ENCODE results near the gene GULP1.
"Not testable (repeated sequence)": the region's sequence is repeated elsewhere in the genome, so short reads cannot be mapped to it uniquely, and the experiment has no call there.

Gene GULP1

GRCh38 chr2:188604579-188604978, 312.9 kb downstream of the GULP1 start:
- H3K27me3 ChIP-seq (ENCODE audit: insufficient read depth, poor library complexity, severe bottlenecking), result no peaks in the 10 kb centered on the region
- no peak overlapping the region for H3K4me3 ChIP-seq (replicated peaks; ENCODE audit: insufficient read depth, low read length)
- TF ChIP-seq GABPA (IDR thresholded peaks at IDR 0.05; ENCODE audit: low read depth) (no peak), CTCF (IDR thresholded peaks at IDR 0.05; ENCODE audit: insufficient read depth, low read length) (no peak), SPI1 (IDR thresholded peaks at IDR 0.05; ENCODE audit: borderline replicate concordance, low read depth) (no peak)
- no peak overlapping the region for H3K27ac ChIP-seq (replicated peaks)
- DNase-seq (ENCODE audit: low read depth in 1 of 2, low spot score in 1 of 2), result no peak

- not testable (repeated sequence) for H3K4me3 ChIP-seq (replicated peaks; ENCODE audit: insufficient read depth, low read length); H3K27me3 ChIP-seq (ENCODE audit: insufficient read depth, poor library complexity, severe bottlenecking); H3K27ac ChIP-seq (replicated peaks); DNase-seq (ENCODE audit: low read depth in 1 of 2, low spot score in 1 of 2)
Observed at GRCh38 chr2:188605609-188606584, 314.2 kb downstream of the GULP1 start.

GRCh38 chr2:188606596-188606995, 314.9 kb downstream of the GULP1 start:
- not testable (repeated sequence) for H3K27me3 ChIP-seq (ENCODE audit: insufficient read depth, poor library complexity, severe bottlenecking); H3K27ac ChIP-seq (replicated peaks); DNase-seq (ENCODE audit: low read depth in 1 of 2, low spot score in 1 of 2); H3K4me3 ChIP-seq (replicated peaks; ENCODE audit: insufficient read depth, low read length)

DNA sequence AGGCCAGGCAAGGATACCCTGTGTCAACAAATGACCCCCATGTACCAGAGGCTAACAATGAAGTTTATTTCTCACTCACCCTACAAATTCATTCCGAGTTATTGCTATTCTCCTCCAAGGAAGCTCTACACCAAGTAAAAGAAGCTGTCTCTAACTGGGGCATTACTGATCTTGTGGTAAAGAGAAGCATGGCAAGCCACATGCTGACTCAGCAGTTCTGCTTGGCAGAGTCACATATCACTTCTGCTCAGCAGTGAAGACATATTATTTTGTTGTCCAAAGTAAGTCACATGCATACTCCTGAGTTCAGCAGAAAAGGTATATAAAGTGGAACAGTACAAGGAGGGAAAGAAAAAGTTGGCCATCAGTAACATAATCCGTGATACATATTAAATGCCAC, 315.8 kb downstream of the GULP1 start:
- DNase-seq (ENCODE audit: low read depth in 1 of 2, low spot score in 1 of 2), result no peak
- TF ChIP-seq CTCF (IDR thresholded peaks at IDR 0.05; ENCODE audit: insufficient read depth, low read length), result no peak
- no peak for TF ChIP-seq POLR2AphosphoS5 (IDR thresholded peaks at IDR 0.05; ENCODE audit: low read depth)
- TF ChIP-seq, protein P1, sequence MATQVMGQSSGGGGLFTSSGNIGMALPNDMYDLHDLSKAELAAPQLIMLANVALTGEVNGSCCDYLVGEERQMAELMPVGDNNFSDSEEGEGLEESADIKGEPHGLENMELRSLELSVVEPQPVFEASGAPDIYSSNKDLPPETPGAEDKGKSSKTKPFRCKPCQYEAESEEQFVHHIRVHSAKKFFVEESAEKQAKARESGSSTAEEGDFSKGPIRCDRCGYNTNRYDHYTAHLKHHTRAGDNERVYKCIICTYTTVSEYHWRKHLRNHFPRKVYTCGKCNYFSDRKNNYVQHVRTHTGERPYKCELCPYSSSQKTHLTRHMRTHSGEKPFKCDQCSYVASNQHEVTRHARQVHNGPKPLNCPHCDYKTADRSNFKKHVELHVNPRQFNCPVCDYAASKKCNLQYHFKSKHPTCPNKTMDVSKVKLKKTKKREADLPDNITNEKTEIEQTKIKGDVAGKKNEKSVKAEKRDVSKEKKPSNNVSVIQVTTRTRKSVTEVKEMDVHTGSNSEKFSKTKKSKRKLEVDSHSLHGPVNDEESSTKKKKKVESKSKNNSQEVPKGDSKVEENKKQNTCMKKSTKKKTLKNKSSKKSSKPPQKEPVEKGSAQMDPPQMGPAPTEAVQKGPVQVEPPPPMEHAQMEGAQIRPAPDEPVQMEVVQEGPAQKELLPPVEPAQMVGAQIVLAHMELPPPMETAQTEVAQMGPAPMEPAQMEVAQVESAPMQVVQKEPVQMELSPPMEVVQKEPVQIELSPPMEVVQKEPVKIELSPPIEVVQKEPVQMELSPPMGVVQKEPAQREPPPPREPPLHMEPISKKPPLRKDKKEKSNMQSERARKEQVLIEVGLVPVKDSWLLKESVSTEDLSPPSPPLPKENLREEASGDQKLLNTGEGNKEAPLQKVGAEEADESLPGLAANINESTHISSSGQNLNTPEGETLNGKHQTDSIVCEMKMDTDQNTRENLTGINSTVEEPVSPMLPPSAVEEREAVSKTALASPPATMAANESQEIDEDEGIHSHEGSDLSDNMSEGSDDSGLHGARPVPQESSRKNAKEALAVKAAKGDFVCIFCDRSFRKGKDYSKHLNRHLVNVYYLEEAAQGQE (IDR thresholded peaks at IDR 0.05; ENCODE audit: insufficient replicate concordance, low read depth), result no peak
- TF ChIP-seq GABPA (IDR thresholded peaks at IDR 0.05; ENCODE audit: low read depth), result no peak
- TF ChIP-seq SPI1 (IDR thresholded peaks at IDR 0.05; ENCODE audit: borderline replicate concordance, low read depth), result no peak
- no peaks in the 10 kb centered on the region for H3K27me3 ChIP-seq (ENCODE audit: insufficient read depth, poor library complexity, severe bottlenecking)
- H3K27ac ChIP-seq (replicated peaks), result no peak overlapping the region
- no peak overlapping the region for H3K4me3 ChIP-seq (replicated peaks; ENCODE audit: insufficient read depth, low read length)

GRCh38 chr2:188609321-188610049, 317.8 kb downstream of the GULP1 start:
- Histone ChIP-seq H3K27ac (replicated peaks) (no peak overlapping the region), H3K27me3 (ENCODE audit: insufficient read depth, poor library complexity, severe bottlenecking) (no peaks in the 10 kb centered on the region), H3K4me3 (replicated peaks; ENCODE audit: insufficient read depth, low read length) (no peak overlapping the region)
- DNase-seq (ENCODE audit: low read depth in 1 of 2, low spot score in 1 of 2), result no peak
- TF ChIP-seq SPI1 (IDR thresholded peaks at IDR 0.05; ENCODE audit: borderline replicate concordance, low read depth) (no peak), CTCF (IDR thresholded peaks at IDR 0.05; ENCODE audit: insufficient read depth, low read length) (no peak), POLR2AphosphoS5 (IDR thresholded peaks at IDR 0.05; ENCODE audit: low read depth) (no peak), GABPA (IDR thresholded peaks at IDR 0.05; ENCODE audit: low read depth) (no peak)
- TF ChIP-seq, protein P1 (IDR thresholded peaks at IDR 0.05; ENCODE audit: insufficient replicate concordance, low read depth), result no peak
